ENCODE data around the gene VPS35. TPM values are rescaled to one million over a fixed set of nuclear protein-coding genes. Genes with fewer than 3 reads are reported as not detected.

Gene VPS35
- total RNA-seq, 1 donor from 2014 or later: 116 TPM

DNA sequence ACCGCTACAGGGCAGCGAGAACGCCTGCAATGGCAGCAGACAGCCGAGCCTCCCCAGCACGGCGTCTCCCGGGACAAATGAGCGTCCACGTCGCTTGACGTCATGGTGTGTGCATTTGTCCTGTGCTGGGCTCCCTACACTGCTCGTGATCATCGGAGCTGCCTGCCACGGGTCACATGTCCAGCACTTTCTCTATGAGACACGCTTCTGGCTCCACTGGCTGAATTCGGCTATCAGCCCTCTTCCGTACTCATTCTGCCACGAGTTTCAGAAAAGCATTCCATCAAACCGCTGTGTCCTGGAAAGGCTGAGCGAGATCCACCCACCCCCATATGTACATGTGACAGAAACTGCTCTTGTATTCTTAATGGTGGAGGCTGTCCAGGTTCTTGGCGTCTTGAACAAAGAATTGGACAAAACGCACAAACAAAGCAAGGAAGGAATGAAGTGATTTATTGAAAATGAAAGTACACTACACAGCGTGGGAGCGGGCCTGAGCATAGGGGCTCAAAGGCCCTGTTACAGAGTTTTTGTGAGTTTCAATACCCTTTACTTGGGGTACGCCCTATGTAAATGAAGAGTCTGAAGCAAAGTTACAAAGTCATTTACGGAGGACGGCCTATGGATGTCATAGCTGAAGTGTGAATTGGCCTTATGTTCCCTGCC, 39.3 kb downstream of the VPS35 start:
- TF ChIP-seq, protein P1, sequence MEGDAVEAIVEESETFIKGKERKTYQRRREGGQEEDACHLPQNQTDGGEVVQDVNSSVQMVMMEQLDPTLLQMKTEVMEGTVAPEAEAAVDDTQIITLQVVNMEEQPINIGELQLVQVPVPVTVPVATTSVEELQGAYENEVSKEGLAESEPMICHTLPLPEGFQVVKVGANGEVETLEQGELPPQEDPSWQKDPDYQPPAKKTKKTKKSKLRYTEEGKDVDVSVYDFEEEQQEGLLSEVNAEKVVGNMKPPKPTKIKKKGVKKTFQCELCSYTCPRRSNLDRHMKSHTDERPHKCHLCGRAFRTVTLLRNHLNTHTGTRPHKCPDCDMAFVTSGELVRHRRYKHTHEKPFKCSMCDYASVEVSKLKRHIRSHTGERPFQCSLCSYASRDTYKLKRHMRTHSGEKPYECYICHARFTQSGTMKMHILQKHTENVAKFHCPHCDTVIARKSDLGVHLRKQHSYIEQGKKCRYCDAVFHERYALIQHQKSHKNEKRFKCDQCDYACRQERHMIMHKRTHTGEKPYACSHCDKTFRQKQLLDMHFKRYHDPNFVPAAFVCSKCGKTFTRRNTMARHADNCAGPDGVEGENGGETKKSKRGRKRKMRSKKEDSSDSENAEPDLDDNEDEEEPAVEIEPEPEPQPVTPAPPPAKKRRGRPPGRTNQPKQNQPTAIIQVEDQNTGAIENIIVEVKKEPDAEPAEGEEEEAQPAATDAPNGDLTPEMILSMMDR (IDR thresholded peaks at IDR 0.05; ENCODE audit: insufficient read depth, low read length, severe bottlenecking): no peak
- no peak for FAIRE-seq
- H3K4me3 ChIP-seq (ENCODE audit: low read depth, low read length): no peak overlapping the region
- no peak for DNase-seq (ENCODE audit: low read depth)
- H3K27me3 ChIP-seq (ENCODE audit: control insufficient read depth, insufficient read depth, low read length): no peaks in the 10 kb centered on the region
- H3K36me3 ChIP-seq (ENCODE audit: control insufficient read depth, insufficient read depth, low read length): no peaks in the 10 kb centered on the region

DNA sequence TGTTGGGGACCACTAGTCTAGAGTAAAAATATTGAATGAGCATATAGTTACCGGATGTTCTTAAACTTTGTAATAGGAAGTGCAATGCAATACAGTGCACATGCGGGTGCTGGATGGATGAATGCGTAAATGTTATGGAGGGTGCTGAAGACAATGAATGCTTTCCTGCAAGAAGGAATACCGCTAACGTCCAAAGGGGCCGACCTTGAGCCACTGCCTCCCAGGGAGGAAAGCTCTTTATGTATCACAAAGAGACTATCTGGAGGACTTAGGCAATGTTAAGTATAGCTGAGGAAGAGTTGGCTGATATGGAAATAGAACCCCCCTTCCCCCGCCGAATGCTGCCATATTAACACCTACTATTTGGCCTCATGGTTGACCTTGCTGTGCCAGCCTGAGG, 40.3 kb downstream of the VPS35 start:
- Histone ChIP-seq H3K4me3 (ENCODE audit: low read depth, low read length) (no peak overlapping the region), H3K36me3 (ENCODE audit: control insufficient read depth, insufficient read depth, low read length) (no peaks in the 10 kb centered on the region), H3K27me3 (ENCODE audit: control insufficient read depth, insufficient read depth, low read length) (no peaks in the 10 kb centered on the region)
- TF ChIP-seq, protein P1 (IDR thresholded peaks at IDR 0.05; ENCODE audit: insufficient read depth, low read length, severe bottlenecking): no peak
- FAIRE-seq (no peak), DNase-seq (ENCODE audit: low read depth) (no peak)

DNA sequence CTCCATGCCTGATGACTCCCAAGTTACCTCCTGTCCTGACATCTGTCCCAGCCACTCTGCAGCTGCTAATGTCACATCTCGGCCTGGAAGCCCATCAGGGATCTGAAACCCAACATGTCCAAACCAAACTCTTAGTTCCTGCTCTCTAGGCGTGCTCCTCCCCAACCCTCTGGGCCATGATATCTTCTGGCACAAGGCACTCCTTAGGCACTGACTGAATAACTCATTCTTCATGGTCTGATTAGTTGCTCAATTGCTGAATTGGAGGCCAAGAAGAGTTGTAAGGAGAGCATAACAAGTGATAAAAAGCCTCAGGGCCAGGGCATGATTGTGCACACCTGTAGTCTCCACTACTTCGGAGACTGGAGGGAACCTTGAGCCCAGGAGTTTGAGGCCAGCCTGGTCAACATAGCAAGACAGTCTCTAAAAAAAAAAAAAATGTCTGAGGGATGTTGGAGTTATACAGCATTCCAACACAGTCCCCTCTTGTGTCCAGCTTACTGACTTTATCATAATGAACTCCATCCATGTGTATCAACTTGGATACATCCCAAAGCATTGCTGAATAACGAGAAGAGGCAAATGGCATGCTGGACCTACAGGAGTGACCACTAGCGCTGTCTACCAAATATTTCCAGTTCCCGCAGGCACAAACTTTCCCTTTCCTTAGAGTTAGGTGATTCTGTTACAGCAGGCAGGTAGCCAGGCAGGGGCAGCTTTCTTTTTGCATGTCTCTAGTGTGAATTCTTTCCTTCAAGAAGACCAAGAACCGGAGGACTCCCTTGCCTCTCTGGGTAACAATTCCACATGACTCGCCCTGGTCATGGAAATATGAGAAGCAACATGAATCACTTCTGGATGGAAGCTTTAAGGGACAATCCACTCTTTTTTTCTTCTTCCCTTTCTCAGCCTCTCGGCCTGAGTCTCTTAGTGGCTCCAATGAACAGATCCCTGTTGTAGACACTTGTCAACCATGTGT, 49.7 kb downstream of the VPS35 start:
- TF ChIP-seq, protein P1 (IDR thresholded peaks at IDR 0.05; ENCODE audit: insufficient read depth, low read length, severe bottlenecking): no peak
- DNase-seq (ENCODE audit: low read depth): peak; percentile 50
- FAIRE-seq: no peak
- no peaks in the 10 kb centered on the region for H3K36me3 ChIP-seq (ENCODE audit: control insufficient read depth, insufficient read depth, low read length)
- no peak overlapping the region for H3K4me3 ChIP-seq (ENCODE audit: low read depth, low read length)
- no peaks in the 10 kb centered on the region for H3K27me3 ChIP-seq (ENCODE audit: control insufficient read depth, insufficient read depth, low read length)

DNA sequence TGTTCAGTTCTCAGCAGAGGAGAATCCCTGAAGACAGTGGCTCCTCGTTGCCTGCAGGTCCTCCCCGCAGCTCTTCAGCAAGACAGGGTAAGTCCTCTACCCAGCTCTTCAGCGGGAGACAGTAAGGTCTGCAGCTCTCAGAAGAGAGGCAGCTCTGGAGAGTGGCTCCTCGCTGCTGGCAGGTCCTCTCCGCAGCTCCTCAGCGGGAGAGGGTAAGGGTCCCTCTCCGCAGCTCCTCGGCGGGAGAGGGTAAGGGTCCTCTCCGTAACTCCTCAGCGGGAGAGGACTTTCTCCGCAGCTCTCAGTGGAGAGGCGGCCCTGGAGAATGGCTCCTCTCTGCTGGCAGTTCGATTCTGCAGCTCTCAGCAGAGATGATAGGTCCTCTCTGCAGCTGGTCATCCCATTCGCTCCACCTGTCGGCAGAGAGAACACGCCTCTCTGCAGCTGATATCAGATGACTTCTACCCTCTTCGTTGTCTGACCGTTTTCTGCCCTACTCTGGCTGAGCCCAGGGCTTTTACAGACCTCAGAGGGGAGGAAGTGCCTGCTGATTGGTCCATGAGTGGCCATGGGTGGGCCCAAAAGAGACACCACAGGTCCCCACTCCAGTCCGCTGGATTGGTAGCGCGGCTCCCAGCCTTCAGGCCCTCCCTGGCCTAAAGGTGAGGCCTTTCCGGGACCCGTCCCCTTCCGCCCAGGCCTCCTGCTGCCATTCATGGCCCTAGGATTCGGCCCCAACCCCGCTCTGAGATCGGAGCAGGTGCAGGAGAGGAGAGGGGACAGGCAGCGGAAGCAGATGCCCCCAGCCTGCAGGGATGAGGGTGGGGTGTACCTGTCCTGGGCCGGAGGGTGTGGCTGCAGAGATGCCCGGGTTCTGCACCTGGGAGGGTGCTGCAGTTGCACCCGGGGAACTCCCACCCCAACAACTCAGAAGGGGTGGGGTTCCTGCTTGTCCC, 55.9 kb downstream of the VPS35 start:
- no peaks in the 10 kb centered on the region for H3K27me3 ChIP-seq (ENCODE audit: control insufficient read depth, insufficient read depth, low read length)
- TF ChIP-seq, protein P1 (IDR thresholded peaks at IDR 0.05; ENCODE audit: insufficient read depth, low read length, severe bottlenecking): no peak
- H3K4me3 ChIP-seq (ENCODE audit: low read depth, low read length): no peak overlapping the region
- DNase-seq (ENCODE audit: low read depth) (no peak), FAIRE-seq (no peak)
- no peaks in the 10 kb centered on the region for H3K36me3 ChIP-seq (ENCODE audit: control insufficient read depth, insufficient read depth, low read length)

DNA sequence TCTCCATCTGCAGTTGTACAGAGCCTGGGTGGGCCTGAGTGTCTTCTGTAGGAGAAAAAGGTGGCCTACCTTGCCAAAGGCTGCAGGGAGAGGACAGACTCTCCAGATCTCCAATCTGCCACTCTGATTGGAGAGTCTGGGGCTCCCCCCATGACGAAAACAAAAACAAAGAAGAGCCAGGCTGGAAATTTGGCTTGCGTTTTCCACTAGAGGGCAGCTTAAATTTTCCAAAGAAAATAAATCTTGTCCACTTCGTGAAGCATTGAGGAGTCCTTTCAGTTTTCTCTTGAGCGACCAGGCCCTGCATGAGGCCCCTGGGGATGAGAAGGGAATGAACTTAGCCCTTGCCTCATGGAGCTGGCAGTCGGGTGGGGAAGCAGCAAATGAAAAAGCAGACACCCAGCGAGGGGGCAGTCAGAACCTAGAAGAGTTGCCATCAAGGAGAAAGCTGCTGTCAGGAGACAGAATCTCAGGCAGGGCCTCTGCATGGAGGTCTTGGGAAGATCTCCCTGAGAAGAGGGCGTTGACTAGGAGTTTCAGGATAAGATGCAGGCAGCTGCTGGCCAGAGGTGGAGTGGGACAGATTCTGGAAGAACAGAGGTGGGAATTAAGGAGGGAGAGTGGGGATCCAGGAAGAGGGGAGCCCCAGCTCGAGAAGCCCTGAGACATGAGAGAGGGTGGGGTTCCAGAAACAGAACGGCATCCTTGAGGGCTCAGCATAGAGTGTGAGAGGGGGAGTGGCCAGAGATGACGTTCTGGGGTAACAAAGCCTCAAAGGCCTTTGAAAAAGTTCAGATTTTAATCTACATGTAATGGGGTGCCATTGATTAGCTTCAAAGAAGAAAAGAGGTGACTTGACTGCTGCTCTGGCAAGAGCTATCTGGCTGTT, 59.4 kb downstream of the VPS35 start:
- Histone ChIP-seq H3K36me3 (ENCODE audit: control insufficient read depth, insufficient read depth, low read length) (no peaks in the 10 kb centered on the region), H3K27me3 (ENCODE audit: control insufficient read depth, insufficient read depth, low read length) (no peaks in the 10 kb centered on the region), H3K4me3 (ENCODE audit: low read depth, low read length) (no peak overlapping the region)
- no peak for FAIRE-seq
- TF ChIP-seq, protein P1 (IDR thresholded peaks at IDR 0.05; ENCODE audit: insufficient read depth, low read length, severe bottlenecking): peak; percentile 52
- DNase-seq (ENCODE audit: low read depth): peak; percentile 34
